HepG2 (cell line): ENCODE data around the gene ADAMTSL4.

Experiments used
- EZH2 ChIP-seq: conservative IDR thresholded peaks from 2 replicates; pipeline ENCODE4 v1.6.1; 2012; ENCODE audit warnings: mild to moderate bottlenecking, low read depth, low read length, moderate library complexity
- TF ChIP-seq, protein P1 (sequence below): sonication (generic); formaldehyde crosslinking; IDR thresholded peaks from 2 replicates; pipeline ENCODE4 v1.5.0; 2020; ENCODE audit warnings: mild to moderate bottlenecking, missing genetic modification reagents, moderate library complexity

DNA sequence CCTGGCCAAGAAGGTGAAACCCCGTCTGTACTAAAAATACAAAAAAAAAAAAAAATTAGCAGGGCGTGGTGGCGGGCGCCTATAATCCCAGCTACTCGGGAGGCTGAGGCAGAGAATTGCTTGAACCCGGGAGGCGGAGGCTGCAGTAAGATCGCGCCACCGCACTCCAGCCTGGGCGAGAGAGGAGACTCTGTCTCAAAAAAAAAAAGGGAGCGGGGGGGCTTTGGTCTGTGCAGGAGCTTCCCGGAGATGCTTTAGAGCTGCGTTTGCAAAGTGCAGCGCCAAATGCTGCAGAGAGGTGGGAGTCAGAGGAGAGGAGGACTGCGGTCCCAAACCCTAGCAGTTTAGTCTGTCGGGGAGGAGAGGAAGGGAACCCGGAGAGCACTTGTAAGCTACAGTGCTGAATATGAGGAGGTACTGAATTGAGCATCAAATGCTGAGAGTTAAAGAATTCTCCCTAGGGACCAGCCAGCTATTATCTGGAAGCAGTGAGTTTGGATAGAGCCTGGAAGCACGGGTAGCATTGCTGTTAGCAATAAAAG is 33.1 kb upstream of the ADAMTSL4 start:
- TF ChIP-seq EZH2 = no peak
- TF ChIP-seq, protein P1, sequence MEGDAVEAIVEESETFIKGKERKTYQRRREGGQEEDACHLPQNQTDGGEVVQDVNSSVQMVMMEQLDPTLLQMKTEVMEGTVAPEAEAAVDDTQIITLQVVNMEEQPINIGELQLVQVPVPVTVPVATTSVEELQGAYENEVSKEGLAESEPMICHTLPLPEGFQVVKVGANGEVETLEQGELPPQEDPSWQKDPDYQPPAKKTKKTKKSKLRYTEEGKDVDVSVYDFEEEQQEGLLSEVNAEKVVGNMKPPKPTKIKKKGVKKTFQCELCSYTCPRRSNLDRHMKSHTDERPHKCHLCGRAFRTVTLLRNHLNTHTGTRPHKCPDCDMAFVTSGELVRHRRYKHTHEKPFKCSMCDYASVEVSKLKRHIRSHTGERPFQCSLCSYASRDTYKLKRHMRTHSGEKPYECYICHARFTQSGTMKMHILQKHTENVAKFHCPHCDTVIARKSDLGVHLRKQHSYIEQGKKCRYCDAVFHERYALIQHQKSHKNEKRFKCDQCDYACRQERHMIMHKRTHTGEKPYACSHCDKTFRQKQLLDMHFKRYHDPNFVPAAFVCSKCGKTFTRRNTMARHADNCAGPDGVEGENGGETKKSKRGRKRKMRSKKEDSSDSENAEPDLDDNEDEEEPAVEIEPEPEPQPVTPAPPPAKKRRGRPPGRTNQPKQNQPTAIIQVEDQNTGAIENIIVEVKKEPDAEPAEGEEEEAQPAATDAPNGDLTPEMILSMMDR = no peak; the same call in 1 of the 2 replicates
